GM18511 (cell line): ENCODE results near the gene SCN1B.
"Not testable (repeated sequence)": the region's sequence is repeated elsewhere in the genome, so short reads cannot be mapped to it uniquely, and the experiment has no call there.

Source experiments
- ATAC-seq: cut with Tn5 transposase; IDR thresholded peaks from one replicate; pipeline ENCODE4 v1.9.1; 2021; ENCODE audit warnings: mild to moderate bottlenecking, moderate library complexity; ENCODE audit not compliant: unreplicated experiment

The SCN1B gene

DNA sequence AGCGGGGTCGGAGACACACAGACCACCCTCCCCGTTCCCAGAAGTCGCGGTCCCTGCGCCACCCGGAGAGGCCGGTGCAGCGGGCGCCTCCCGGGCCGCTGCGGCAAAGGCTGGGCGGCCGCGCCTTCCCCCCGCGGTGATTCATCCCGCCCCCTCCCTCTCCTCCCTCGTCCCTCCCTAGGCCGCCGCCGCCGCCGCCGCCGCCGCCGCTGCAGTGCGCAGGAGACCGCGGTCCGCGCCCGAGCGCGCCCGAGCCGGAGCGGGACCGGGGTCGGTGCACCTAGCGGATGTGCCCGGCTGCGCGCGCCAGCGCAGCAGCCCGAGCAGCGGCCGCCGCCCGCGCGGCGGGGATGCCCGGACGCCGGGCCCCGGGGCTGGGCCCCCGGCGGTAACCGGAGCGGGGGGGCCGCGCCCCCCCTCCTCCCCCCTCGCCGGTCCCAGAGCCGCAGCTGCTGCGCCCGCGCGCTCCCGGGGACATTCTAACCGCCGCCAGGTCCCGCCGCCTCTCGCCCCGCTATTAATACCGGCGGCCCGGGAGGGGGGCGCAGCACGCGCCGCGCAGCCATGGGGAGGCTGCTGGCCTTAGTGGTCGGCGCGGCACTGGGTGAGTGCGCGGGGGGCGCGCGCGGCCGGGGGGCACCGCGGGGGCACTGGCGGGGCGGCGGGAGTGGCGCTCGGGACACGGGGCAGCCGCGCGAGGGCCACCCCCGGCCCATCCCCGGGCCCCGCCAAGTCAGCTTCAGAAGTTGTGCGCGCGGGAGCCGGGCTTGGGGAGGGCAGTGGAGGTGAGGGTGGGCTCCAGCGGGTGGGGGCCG is at the start of gene SCN1B:
TSS of gene SCN1B (plus strand) at position 214 of the 815 bp plus-strand sequence. CDS start at position 565, 351 bp downstream.
- ATAC-seq = no peak

DNA sequence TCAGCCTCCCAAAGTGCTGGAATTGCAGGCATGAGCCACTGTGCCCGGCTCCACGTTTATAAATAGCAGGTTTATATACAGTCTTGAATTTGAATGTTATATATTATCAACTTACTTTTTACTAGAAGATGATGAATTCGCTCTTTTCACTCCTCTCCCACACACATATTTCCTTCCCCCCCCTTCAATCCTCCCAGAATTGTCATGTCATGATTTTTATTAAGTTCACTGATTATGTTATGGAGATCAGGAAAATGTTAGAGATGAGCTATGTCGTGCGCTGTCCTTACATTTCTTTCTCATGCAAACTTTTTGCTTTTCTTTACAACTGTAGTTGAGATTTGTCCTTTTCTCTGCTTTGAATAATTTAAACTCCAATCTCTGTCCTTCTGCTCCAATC is 48.0 kb upstream of the SCN1B start:
- no peak for ATAC-seq

DNA sequence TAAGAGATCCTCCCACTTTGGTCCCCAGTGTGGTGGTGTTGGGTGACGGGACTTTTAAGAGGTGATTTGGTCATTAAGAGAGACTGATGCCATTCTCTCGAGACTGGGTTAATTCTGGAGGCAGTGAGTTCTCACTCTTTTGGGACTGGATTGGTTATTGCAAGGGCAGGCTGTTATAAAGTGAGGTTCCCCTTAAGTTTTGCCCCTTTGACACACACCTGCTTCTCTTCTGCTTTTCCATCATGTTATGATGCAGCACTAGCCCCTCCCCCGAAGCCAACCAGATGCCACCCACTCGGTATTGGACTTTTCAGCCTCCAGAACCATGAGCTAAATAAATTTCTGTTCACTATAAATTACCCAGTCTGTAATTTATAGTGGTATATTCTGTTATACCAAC is 46.5 kb upstream of the SCN1B start:
- no peak for ATAC-seq

DNA sequence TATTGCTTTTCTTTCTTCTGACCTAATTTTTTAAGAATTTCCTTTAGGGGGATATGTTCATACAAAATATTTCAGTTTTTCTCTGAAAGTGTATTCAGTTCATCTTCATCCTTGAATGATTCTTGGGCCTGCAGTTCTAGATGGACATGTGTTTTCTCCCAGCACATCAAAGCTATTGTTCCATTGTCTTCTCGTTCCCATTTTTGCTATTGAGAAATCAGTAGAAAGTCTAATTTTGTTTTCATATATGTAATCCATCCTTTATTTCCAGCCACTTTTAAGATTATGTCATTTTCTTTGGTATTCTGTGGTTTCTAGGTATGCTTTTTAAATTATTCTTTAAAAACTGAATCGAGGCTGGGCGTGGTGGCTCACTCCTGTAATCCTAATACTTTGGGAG is 46.0 kb upstream of the SCN1B start:
- no peak for ATAC-seq

DNA sequence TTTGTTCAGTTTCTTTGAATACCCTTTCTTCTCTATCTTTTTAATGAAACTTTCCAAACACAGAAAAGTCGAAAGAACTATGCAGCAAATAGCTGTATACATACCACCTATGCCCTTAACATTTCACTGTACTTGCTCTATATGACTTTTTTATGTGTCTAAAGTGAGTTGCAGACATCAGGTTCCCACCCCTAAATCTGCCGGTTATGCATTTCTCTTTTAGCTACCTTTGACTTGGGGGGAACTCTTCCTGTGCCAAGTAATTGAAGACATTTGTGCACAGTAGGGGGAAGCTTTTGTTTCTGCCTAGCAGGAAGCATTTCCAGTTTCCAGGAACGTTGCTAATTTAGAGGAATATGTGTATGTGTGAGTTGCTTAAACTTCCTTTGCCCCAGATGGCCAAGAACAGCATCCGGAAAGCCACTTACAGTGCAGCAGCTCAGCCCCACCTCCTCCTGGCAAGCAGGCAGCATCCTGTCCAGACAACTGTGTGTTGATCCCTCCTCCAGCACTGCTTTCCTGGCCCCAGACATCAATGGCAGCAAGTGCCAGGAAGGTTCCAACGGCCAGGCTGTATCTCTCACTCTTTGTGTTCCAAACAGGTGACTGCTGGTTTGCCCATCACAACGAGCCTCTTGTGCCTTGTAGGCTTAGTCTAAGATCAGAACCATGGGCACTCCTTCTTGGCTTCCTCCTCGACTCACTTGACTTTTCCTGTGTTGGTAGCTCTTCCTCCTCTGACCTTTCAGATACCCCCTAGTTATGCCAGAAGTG is 44.8 kb upstream of the SCN1B start:
- no peak for ATAC-seq

DNA sequence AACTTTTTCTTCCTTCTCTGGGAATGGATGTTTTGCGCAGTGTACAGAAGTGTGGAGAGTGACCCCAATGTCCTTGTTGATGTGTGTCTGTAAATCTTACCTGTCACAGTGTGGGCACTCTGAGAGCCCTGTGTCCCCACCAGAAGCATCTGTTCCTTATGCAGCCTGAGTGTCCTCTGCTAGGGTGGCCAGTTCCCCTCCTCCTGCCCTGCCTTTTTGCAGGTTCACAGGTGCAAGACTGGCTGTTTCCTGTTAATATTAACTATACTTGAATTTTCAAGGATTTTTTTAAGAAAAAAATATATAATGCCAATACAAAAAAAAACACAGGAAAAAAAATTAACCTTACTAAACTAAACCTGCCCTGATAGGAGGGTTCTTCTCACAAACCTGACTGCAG is 42.2 kb upstream of the SCN1B start:
- ATAC-seq = no peak

DNA sequence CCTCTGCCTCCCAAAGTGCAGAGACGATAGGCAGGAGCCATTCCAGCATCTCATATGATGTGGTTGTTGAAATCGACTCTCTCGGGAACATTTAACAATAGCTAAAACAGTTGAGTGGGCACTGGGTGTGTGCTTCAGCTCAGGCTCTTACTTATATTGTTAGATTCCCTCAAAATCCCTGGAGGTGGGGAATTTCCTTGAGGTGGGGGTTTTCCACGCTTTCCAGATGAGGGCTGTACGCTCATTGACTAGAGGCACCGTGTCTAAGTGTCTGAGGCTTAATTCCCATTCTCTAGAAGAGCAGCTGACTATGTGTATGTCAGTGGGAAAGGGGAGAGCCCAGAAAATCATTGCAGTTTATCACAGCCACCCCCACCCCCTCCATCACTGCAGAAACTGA is 41.0 kb upstream of the SCN1B start:
- ATAC-seq = no peak

DNA sequence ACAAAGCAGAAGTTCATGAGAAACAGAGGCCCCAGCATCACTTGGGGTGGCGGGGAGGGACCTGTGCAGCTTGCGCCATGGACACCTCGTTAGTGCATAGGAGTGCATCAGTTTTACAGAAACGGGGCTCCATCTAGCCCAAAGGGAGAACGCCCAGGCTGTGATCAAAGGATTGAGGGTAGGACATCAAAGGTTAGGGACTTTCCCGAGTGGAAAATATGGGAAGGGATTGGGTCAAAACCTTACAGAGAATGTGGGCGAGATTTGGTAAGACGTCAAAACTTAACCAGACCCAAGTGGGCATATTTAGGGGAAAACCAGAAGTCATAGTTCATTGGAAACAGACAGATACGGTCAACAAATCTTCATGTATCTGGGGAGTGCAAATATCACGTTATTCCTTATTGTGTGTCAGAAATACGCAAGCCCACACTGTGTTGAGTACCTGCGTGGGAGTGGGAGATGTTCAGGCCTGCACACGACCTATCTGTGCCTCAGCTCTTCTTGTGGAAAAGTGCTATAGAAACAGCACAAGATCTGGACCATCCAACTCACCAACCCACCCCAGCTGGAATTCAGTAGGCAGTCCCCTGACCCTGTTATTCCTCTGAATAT is 39.6 kb upstream of the SCN1B start:
- ATAC-seq = no peak

DNA sequence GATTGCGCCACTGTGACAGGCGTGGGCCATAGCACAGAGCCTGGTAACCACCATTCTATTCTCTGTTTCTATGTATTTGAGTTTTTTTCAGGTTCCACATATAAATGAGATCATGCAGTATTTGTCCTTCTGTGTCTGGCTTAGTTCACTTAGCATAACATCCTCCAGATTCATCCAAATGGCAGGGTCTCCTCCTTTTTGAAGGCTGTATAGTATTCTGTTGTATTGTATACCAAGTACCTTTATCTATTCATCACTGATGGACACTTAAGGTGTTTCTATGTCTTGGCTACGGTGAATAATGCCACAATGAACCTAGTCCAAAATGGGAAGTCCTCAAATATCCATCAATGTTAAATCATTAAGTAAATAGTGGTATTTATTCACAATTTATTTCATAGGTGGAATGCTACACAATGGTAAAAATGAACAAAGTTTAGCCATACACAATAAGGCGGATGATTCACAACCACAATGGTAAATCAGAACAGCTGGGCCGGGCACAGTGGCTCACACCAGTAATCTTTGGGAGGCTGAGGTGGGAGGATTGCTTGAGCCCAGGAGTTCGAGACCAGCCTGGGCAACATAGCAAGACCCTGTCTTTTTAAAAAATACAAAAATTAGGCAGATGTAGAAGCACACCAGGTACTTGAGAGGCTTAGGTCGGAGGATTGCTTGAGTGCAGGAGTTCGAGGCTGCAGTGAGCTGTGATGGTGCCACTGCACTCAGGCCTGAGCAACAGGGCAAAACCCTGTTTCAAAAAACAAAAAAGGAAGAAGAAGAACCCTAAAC is 38.5 kb upstream of the SCN1B start:
- ATAC-seq = no peak

DNA sequence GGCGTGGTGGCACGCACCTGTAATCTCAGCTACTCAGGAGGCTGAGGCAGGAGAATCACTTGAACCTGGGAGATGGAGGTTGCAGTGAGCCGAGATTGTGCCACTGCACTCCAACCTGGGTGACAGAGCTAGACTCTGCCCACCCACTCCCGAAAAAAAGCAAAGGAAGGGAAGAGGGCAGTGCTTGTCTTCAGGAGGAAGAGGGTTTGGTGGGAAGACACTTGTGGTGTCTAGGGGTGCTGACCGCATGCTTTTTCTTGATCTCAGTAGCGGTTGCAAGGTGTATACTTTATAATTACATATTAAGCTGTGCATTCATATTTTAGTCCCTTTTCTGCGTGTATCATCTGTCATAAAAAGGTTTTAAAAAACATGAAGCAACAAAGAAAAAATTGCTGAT is 37.7 kb upstream of the SCN1B start:
- not testable (repeated sequence) for ATAC-seq

DNA sequence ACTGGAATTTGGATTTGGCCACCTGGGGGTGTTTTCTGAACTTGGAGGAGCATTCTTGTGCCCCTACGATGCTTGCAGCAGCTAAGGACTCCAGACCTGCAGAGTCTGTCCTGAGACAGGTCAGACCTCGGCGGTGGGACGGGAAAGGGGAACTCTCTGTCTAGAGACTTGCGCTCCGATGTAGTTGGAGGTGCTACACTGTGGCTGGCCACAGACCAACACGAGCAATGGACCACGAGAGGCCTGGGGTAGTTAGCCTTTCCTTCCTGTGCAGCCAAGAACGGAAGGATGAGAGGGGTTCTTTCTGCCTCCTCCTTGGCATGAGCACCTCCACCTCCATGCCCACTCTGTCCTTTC is 36.0 kb upstream of the SCN1B start:
- no peak for ATAC-seq

DNA sequence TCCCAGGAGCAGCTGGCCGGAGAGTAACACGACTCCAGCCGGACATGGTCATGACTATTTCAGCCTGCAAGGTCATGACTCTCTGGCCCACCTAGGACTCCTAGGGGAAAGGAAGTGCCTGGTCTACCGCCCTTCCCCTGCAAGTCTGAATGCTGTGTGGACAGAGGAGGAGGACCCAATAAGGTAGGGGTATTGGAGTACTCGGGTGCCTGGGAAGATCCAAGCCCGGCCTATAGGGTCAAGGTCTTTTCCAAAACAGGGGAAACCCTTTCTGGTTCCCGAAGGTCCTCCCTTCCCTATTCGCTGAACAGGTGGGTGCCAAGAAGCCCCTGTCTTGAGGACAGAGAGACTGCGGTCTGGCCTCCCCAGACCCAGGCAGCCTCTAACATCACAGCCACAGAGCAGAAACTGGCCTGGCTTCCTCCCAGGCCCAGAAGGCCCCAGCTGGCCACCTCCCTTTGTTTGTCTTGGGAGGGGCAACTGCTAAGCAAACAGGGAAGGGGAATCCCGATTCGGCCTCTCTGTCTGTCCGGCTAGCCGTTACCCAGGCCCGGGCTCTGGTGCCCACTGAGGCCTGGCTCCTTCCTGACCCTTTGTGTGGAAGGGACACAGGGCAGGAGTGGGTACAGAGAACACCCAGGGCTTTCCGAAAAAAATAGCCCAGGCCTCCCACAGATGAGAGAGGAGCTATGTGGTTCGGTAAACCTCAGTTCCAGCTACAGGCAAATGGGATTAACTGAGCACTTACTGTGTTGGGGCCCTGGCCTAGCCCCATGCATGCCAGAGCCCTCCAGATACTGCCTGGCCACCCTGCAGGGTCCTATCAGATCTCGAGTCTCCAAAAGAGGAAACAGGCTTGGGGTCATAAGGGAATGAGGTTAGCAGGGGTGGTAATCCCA is 35.4 kb upstream of the SCN1B start:
- no peak for ATAC-seq

DNA sequence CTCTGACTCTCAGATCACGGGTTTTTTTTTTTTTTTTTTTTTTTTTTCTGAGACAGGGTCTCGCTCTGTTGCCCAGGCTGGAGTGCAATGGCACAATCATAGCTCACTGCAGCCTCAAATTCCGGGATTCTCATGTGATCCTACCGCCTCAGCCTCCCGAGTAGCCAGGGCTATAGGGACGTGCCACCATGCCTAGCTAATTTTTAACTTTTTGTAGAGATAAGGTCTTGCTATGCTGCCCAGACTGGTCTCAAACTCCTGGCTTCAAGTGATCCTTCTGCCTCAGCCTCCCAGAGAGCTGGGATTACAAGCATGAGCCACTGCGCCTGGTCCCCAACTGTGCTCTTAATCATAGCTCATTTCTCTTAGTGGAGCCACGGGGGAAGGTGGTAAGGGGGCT is 34.7 kb upstream of the SCN1B start:
- no peak for ATAC-seq

DNA sequence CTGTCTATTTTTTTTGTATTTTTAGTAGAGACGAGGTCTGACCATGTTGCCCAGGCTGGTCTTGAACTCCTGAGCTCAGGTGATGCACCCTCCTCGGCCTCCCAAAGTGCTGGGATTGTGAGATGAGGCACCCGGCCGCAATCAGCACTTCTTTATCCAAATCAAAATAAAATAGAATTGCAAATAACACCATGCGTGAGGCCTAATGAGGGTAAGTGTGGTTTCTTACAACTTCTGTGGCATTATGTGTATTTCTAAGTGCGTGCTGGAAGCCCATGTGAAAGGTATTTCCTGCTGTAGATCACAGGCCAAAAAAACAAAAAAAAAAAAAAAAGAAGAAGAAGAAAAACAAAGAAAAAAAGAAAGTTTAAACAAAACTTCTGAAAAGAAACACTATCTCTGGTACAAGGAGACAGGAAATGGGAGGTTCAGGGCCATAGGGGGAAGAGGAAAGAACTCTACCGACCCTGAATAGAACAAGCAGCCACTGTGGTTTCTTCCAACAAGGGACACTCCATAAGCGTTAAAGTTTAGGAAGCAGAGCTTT is 33.1 kb upstream of the SCN1B start:
- ATAC-seq = no peak

DNA sequence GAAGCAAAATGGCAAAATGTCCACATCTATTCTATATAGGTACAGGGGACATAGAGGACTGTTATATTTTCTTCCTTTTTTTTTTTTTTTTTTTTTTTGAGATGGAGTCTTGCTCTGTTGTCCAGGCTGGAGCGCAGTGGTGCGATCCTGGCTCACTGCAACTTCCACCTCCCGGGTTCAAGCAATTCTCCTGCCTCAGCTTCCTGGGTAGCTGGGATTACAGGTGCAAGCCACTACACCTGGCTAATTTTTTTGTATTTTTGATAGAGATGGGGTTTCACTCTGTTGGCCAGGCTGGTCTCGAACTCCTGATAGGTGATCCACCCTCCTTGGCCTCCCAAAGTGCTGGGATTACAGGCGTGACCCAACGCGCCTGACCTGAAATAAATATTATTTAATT is 32.0 kb upstream of the SCN1B start:
- ATAC-seq = not testable (repeated sequence)

DNA sequence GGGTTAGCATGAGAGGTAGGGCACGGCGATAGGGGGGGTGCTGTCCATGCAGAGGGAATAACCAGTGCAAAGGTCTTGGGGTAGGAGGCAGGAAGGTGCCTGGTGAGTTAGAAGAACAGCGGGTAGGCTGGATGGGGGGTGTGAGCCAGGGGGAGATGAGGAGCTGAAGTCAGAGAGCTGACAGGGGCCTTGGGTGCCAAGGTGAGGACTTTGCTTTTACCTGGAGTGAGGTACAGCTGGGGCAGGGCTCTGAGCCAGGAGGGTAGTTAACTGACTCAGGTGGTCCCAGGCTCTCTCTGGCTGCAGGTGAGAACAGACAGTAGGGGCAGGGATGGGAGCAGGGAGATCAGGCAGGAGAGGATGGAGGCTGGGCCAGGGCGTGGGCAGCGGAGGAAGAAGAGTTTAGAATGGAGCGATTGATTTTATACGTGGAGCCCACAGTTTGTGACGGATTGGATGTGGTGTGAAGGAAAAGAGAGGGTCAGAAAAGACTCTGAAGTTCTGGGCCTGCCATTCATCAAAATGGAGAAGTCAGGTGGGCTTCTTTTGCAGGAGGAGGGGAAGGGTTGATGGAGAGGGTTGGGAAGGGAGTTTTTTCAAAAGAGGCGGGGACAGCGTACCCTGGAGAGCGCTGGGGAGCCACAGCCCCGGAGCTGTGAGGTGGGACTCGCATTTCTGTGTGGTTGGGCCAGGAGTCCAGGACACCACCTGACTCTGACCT is 31.3 kb upstream of the SCN1B start:
- ATAC-seq = no peak

DNA sequence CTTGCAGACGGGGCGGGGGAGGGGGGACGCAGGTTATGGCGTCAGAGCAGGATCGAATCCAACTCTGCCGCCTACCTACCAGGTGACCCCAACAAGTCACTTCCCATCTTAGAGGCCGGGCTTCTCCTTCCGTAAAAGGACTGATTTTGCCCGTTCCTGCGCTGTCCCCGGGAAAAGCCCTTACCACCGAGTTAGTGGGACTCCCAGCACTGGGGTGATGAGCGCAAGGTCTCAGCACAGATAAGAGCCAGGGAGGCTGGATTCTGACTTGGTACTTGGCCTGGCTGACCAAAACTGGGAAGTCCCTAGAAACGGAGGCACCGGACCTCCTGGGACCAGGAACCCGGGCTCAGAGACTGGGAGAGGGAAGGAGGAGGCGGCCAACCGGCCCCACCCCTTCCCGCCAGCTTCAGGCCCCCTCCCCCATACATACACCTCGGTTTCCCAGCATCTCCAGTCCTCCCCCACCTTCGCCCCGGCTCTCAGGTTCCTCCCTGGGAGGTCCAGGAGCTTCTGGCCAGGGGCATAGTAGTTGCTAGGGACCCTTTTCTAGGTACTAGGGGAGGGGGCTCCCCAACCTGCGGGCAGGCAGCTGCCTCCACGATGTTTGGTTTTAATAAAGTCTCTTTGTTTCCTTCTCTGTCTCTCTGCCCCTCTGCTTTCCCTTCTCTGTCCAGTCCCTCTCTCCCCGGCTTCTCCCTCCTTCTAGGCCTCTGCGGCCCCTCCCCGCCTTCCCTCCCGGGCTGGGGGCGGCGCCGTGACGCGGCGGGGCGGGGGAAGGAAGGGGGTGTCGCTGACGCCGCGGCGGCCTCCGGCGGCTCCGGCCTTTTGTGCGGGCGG is 30.6 kb upstream of the SCN1B start, which contains the start of gene GRAMD1A:
TSS of gene GRAMD1A (plus strand) at position 826 of the 840 bp plus-strand sequence. CDS start 156 bp downstream, outside the sequence.
- peak; percentile 68 for ATAC-seq

DNA sequence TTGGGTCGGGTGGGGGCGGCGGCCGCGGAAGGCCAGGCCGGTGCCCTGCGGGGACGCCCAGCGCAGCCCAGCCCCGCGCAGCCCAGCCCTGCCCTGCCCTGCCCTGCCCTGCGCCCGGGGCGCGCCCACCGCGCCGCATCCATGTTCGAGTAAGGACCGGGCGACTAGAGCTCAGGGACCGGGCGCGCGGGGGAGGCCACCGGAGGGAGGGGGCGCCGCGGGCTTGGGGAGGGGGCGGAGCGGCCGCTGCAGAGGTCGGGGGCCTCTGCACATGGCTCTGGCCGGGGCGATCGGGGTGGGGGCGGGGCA is 30.0 kb upstream of the SCN1B start:
- ATAC-seq = no peak
